WTC11 (cell line): Measurements from ENCODE around the gene TTN. TPM values are rescaled to one million over a fixed set of nuclear protein-coding genes. Genes with fewer than 3 reads are reported as not detected.

Experiments
- ATAC-seq: fragments of 200-7000 bp; cut with Tn5 transposase; 2 replicates; pipeline ENCODE4 v1.10.0; 2021; ENCODE audit warnings: mild to moderate bottlenecking, moderate library complexity
- CTCF ChIA-PET: fragments of 300-600 bp; sonication (Branson Sonifier 250); formaldehyde crosslinking; loops from one replicate; lab custom pipeline; 2021; ENCODE audit warnings: antibody characterized with exemption; lab: Charles Lee
- POLR2A ChIA-PET: fragments of 350-600 bp; sonication (Branson Sonifier 250); formaldehyde crosslinking; loops from one replicate; lab custom pipeline; 2021; ENCODE audit warnings: antibody characterized with exemption; lab: Charles Lee
- DNase-seq: peaks from one replicate; pipeline ENCODE4 v3.0.0; 2021; ENCODE audit warnings: low spot score
- H3K27ac Mint-ChIP-seq: 2 replicates; pipeline ENCODE4 v1.8.0; 2021; ENCODE audit warnings: mixed read lengths
- H3K27me3 Mint-ChIP-seq: 2 replicates; pipeline ENCODE4 v1.8.0; 2021; ENCODE audit warnings: low read depth, mild to moderate bottlenecking, moderate library complexity, mixed read lengths
- H3K36me3 Mint-ChIP-seq: 2 replicates; pipeline ENCODE4 v1.8.0; 2021; ENCODE audit warnings: mixed read lengths
- H3K4me1 Mint-ChIP-seq: 2 replicates; pipeline ENCODE4 v1.8.0; 2022; ENCODE audit warnings: mixed read lengths
- H3K4me3 Mint-ChIP-seq: 2 replicates; pipeline ENCODE4 v1.8.0; 2021; ENCODE audit warnings: mild to moderate bottlenecking, moderate library complexity, mixed read lengths
- H3K9me3 Mint-ChIP-seq: 2 replicates; pipeline ENCODE4 v1.8.0; 2021; ENCODE audit warnings: mixed read lengths
- ATF3 ChIP-seq: sonication (generic); formaldehyde crosslinking; conservative IDR thresholded peaks from 2 replicates; pipeline ENCODE4 v1.8.1; 2022; ENCODE audit warnings: mild to moderate bottlenecking, missing genetic modification reagents
- ERG ChIP-seq: fragments of 250-450 bp; sonication (Bioruptor Pico); IDR thresholded peaks from 2 replicates; pipeline ENCODE4 v1.8.0; 2021; ENCODE audit warnings: mild to moderate bottlenecking
- GABPB1 ChIP-seq: sonication (generic); formaldehyde crosslinking; IDR thresholded peaks from 2 replicates; pipeline ENCODE4 v1.8.1; 2023; ENCODE audit warnings: mild to moderate bottlenecking, missing genetic modification reagents
- GTF2I ChIP-seq: fragments of 250-450 bp; sonication (Bioruptor Pico); conservative IDR thresholded peaks from 2 replicates; pipeline ENCODE4 v1.4.0; 2021; ENCODE audit warnings: mild to moderate bottlenecking
- IRF1 ChIP-seq: sonication (generic); formaldehyde crosslinking; IDR thresholded peaks from 2 replicates; pipeline ENCODE4 v1.8.0; 2023; ENCODE audit warnings: missing genetic modification reagents
- JAZF1 ChIP-seq: fragments of 250-450 bp; sonication (Bioruptor Pico); IDR thresholded peaks from 2 replicates; pipeline ENCODE4 v1.9.0; 2021; ENCODE audit warnings: moderate library complexity, mild to moderate bottlenecking, inconsistent platforms
- MXD4 ChIP-seq: fragments of 250-450 bp; sonication (Bioruptor Pico); IDR thresholded peaks from 2 replicates; pipeline ENCODE4 v1.8.0; 2021; ENCODE audit warnings: mild to moderate bottlenecking, moderate library complexity, borderline replicate concordance
- NR2C2 ChIP-seq: sonication (generic); formaldehyde crosslinking; IDR thresholded peaks from 2 replicates; pipeline ENCODE4 v1.8.0; 2022; ENCODE audit warnings: mild to moderate bottlenecking, missing genetic modification reagents
- PRRX2 ChIP-seq: fragments of 250-450 bp; sonication (Bioruptor Pico); IDR thresholded peaks from 2 replicates; pipeline ENCODE4 v1.8.0; 2021; ENCODE audit warnings: mild to moderate bottlenecking
- RELA ChIP-seq: sonication (generic); formaldehyde crosslinking; IDR thresholded peaks from 2 replicates; pipeline ENCODE4 v1.8.1; 2022; ENCODE audit warnings: missing genetic modification reagents, mild to moderate bottlenecking, borderline replicate concordance
- RORB ChIP-seq: fragments of 250-450 bp; sonication (Bioruptor Pico); IDR thresholded peaks from 2 replicates; pipeline ENCODE4 v1.9.0; 2021; ENCODE audit warnings: mild to moderate bottlenecking
- SP1 ChIP-seq: sonication (generic); formaldehyde crosslinking; conservative IDR thresholded peaks from 2 replicates; pipeline ENCODE4 v1.8.1; 2022; ENCODE audit warnings: missing genetic modification reagents
- ZNF219 ChIP-seq: sonication (generic); formaldehyde crosslinking; IDR thresholded peaks from 2 replicates; pipeline ENCODE4 v1.8.0; 2023; ENCODE audit warnings: missing genetic modification reagents, mild to moderate bottlenecking, borderline replicate concordance
- ZNF281 ChIP-seq: sonication (generic); formaldehyde crosslinking; IDR thresholded peaks from 2 replicates; pipeline ENCODE4 v1.8.0; 2023; ENCODE audit warnings: mild to moderate bottlenecking, missing genetic modification reagents
- ZNF317 ChIP-seq: sonication (generic); formaldehyde crosslinking; IDR thresholded peaks from 2 replicates; pipeline ENCODE4 v1.8.1; 2023; ENCODE audit warnings: low read depth, mild to moderate bottlenecking, moderate library complexity, missing genetic modification reagents, borderline replicate concordance
- ZNF532 ChIP-seq: fragments of 250-450 bp; sonication (Bioruptor Pico); IDR thresholded peaks from 2 replicates; pipeline ENCODE4 v1.9.0; 2021; ENCODE audit warnings: mild to moderate bottlenecking, borderline replicate concordance
- ZSCAN18 ChIP-seq: fragments of 250-450 bp; sonication (Bioruptor Pico); IDR thresholded peaks from 2 replicates; pipeline ENCODE4 v2.1.2; 2022; ENCODE audit warnings: mild to moderate bottlenecking, moderate library complexity
- total RNA-seq: library from RNA; stranded (reverse); gene quantifications from 3 replicates; pipeline ENCODE4 v1.2.3, GENCODE V29; 2021
- TF ChIP-seq, protein P1 (sequence below): sonication (generic); formaldehyde crosslinking; IDR thresholded peaks from 2 replicates; pipeline ENCODE4 v1.8.1; 2022; ENCODE audit warnings: mild to moderate bottlenecking, moderate library complexity, missing genetic modification reagents
- TF ChIP-seq, protein P2 (sequence below): sonication (generic); formaldehyde crosslinking; IDR thresholded peaks from 2 replicates; pipeline ENCODE4 v1.8.1; 2023; ENCODE audit warnings: mild to moderate bottlenecking, missing genetic modification reagents

TTN gene
- total RNA-seq, 1 experiment from 2014 or later = 4.7 TPM

GRCh38 chr2:178747767-178748166 lies 59.5 kb downstream of the TTN start:
- Mint-ChIP-seq H3K27ac (no peak overlapping the region), H3K4me1 (no peaks in the 10 kb centered on the region), H3K9me3 (no peaks in the 10 kb centered on the region), H3K36me3 (no peaks in the 10 kb centered on the region), H3K27me3 (no peaks in the 10 kb centered on the region), H3K4me3 (no peak overlapping the region)
- no peak for DNase-seq
- POLR2A ChIA-PET = no interaction called here
- TF ChIP-seq GTF2I (CRISPR knock-in tag) (no peak), ATF3 (no peak)
- TF ChIP-seq, protein P1, sequence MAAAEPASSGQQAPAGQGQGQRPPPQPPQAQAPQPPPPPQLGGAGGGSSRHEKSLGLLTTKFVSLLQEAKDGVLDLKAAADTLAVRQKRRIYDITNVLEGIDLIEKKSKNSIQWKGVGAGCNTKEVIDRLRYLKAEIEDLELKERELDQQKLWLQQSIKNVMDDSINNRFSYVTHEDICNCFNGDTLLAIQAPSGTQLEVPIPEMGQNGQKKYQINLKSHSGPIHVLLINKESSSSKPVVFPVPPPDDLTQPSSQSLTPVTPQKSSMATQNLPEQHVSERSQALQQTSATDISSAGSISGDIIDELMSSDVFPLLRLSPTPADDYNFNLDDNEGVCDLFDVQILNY (CRISPR knock-in tag) = no peak
- CTCF ChIA-PET = no interaction called here
- no peak for ATAC-seq

- no peak for TF ChIP-seq RORB
- no peak for TF ChIP-seq SP1 (CRISPR knock-in tag)
- TF ChIP-seq, protein P2, sequence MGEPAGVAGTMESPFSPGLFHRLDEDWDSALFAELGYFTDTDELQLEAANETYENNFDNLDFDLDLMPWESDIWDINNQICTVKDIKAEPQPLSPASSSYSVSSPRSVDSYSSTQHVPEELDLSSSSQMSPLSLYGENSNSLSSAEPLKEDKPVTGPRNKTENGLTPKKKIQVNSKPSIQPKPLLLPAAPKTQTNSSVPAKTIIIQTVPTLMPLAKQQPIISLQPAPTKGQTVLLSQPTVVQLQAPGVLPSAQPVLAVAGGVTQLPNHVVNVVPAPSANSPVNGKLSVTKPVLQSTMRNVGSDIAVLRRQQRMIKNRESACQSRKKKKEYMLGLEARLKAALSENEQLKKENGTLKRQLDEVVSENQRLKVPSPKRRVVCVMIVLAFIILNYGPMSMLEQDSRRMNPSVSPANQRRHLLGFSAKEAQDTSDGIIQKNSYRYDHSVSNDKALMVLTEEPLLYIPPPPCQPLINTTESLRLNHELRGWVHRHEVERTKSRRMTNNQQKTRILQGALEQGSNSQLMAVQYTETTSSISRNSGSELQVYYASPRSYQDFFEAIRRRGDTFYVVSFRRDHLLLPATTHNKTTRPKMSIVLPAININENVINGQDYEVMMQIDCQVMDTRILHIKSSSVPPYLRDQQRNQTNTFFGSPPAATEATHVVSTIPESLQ (CRISPR knock-in tag) = no peak
- TF ChIP-seq ZNF532 (CRISPR knock-in tag) = no peak
- no peak for TF ChIP-seq NR2C2 (CRISPR knock-in tag)
- Mint-ChIP-seq H3K36me3 (no peaks in the 10 kb centered on the region), H3K9me3 (no peaks in the 10 kb centered on the region), H3K4me3 (no peak overlapping the region), H3K27me3 (no peaks in the 10 kb centered on the region), H3K4me1 (no peaks in the 10 kb centered on the region), H3K27ac (no peak overlapping the region; the same call in 1 of the 2 replicates)
- POLR2A ChIA-PET = no interaction called here
- DNase-seq = no peak
- CTCF ChIA-PET = interaction anchor here (1.0 kb wide), 1 partner anchor 34 kb away, joined by 4 read pairs; no protein-coding TSS in a partner anchor
- no peak for ATAC-seq
These were observed 72.7 kb downstream of the TTN start for GRCh38 chr2:178734518-178734917.

- Mint-ChIP-seq H3K27me3 (no peaks in the 10 kb centered on the region), H3K36me3 (no peaks in the 10 kb centered on the region), H3K9me3 (no peaks in the 10 kb centered on the region), H3K4me3 (no peak overlapping the region), H3K27ac (no peak overlapping the region; the same call in 1 of the 2 replicates), H3K4me1 (no peaks in the 10 kb centered on the region)
- DNase-seq = no peak
- ChIA-PET POLR2A (no interaction called here), CTCF (interaction anchor here (1.0 kb wide), 1 partner anchor 33 kb away, joined by 4 read pairs; no protein-coding TSS in a partner anchor)
- ATAC-seq = no peak
- TF ChIP-seq ZNF281 (CRISPR knock-in tag) = no peak
- no peak for TF ChIP-seq ZNF219 (CRISPR knock-in tag)
- TF ChIP-seq PRRX2 (CRISPR knock-in tag) = no peak
- TF ChIP-seq RELA = no peak
- TF ChIP-seq ERG = no peak
- no peak for TF ChIP-seq JAZF1 (CRISPR knock-in tag)
- TF ChIP-seq MXD4 (CRISPR knock-in tag) = no peak
- no peak for TF ChIP-seq GABPB1
- TF ChIP-seq IRF1 (CRISPR knock-in tag) = no peak
- no peak for TF ChIP-seq ZSCAN18 (CRISPR knock-in tag)
- no peak for TF ChIP-seq ZNF317 (CRISPR knock-in tag)
- no peak for TF ChIP-seq RORB
These were observed 73.2 kb downstream of the TTN start for GRCh38 chr2:178733975-178734374.
